Stimulated activated naive CD4-positive, alpha-beta T cell treated with Interleukin-2 at 50 U/mL for 16 hours (primary cell): ENCODE measurements around the gene THUMPD2.

Source experiments
- DNase-seq: peaks from one replicate; lab custom pipeline; 2025; lab: John Stamatoyannopoulos, UW

Gene THUMPD2

GRCh38 chr2:39717067-39717466 lies 62.0 kb downstream of the THUMPD2 start:
- no peak for DNase-seq

DNA sequence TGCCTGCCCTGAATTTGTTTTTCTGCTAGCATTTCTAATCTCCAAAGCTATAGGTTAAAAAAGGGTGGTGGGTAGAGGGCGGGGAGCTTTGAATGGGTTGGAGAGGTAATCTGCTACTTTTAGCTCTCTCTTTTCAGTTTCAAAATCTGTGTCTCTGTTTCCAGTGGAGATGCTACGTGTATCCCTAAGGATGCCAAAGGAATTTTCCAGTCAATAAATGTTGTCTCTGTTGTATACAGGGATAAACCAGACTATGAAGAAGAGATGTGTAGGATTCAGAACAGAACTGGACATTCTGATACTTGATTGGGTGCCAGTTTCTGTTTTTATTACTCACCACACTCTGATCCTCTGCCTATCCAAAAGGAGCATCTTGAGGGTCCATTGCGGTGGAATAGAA lies 63.2 kb downstream of the THUMPD2 start:
- no peak for DNase-seq

DNA sequence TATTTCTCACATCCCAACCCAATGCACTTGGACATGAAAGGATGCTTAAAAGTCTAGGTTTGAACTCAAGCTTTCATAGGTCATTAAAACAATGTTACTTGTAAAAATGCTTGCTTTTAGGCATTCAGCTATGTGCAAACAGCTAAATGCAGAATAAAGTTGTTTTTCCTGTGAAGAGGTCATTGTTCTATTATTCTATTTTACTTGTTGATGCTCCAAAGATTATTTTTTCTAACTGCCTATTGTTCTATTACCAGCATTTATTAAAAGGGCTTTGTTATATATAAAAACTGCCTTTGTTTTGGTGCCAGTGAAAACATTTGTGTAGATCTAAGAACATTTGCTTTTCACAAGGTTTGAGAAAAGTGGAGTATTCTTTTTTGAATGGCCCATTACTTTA lies 64.0 kb downstream of the THUMPD2 start:
- DNase-seq = no peak

- no peak for DNase-seq
These were observed 66.1 kb downstream of the THUMPD2 start for GRCh38 chr2:39712953-39713352.

DNA sequence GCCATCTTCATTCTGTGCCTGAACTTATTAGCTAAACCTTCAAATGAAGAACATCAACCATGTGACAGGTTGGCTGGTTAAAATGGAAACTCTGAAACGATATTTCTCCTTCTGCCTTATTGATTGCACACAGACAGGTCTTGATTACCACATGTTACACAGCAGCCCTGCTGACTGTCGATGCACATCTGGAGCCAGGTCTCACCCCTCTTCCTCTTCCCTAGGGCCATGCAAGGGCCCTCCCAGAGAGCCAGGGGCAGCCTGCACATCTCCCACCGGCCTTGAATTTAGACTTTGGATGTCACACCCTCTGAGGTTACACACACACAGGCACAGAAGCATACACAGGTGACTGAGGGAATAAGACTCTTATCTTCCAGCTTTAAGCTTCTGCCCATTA lies 68.3 kb downstream of the THUMPD2 start:
- no peak for DNase-seq

- no peak for DNase-seq
These were observed 71.1 kb downstream of the THUMPD2 start for GRCh38 chr2:39708003-39708402.

DNA sequence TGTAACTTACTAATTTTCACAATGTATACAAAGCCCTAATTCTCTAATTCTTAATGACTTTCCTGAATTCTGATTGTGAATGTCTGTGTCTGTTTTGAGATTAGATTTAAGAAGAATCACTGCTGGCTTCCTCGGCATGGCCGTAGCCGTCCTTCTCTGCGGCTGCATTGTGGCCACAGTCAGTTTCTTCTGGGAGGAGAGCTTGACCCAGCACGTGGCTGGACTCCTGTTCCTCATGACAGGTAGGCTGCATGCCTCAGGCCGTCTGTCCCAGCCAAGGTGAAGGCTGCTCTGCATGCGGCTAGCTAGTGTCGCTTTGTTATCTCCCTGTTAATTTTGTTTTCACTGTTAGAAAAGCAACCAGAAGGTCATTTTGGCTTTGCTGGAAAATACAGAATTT lies 72.1 kb downstream of the THUMPD2 start:
- no peak for DNase-seq

DNA sequence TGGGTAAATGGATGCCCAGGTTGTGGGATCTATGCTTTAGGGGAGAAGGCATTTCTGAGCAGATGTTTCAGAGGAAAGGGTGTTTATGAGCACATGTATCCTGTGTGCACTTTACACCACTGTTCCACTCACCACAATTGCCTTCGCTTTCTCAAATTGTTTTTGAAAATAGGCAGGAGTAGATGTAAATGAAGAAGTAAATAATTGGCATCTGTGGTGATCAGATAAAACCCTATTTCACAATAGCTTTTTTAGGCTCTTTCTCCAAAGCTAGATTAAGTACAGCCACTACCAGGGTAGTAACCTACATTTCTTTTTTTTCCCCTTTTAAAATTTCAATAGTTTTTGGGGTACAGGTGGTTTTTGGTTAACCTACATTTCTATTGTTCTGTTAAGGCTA lies 72.7 kb downstream of the THUMPD2 start:
- DNase-seq = no peak

GRCh38 chr2:39705638-39706037 lies 73.4 kb downstream of the THUMPD2 start:
- no peak for DNase-seq

- DNase-seq = no peak
These were observed 74.5 kb downstream of the THUMPD2 start for GRCh38 chr2:39704540-39704939.

DNA sequence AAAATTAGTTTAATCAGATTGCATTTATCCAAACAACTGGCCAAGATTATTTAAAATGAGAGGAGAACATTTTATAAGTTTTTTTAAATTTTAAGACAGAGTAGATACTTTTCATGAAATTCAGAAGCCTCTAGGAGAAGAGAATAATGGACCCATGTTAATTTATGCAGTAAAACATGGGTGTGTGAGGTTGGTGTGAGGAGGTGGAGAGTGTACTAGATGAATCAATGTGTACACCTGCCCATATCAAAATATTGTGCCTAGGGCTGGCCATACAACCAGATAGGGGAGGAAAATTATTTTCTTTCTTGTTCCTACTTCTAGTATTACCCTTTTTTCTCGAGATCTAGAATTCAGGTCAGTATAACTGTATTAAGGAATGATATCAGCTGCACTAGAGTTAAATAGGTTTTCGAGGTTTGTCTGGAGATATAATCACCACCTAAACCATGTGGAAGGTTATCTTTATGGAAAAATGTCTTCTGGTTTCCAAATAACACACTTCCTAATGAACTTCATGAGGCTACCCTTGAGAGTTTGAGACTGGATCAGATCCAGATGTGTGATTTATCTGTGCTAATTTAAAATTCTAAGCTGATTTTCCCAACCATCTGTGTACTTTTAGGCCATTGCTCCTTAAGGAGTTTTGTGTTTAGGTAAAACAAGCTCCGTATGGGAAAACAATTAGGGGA lies 75.7 kb downstream of the THUMPD2 start:
- no peak for DNase-seq

DNA sequence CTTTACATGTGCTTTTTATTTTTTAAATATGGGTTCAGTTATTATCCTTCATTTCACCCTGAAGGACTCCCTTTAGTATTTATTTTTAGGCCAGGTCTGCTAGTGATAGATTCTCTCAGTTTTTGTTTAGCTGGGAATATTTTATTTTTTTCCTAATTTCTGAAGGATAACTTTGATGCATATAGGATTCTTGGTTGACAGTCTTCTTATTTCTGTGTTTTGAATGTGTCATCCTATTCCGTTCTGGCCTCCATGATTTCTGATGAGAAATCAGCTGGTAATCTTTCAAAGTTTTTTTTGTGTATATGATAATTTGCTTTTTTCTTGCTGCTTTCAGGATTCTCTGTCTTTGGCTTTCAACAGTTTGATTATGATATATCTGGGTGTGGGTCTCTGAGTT lies 77.9 kb downstream of the THUMPD2 start:
- DNase-seq = no peak

DNA sequence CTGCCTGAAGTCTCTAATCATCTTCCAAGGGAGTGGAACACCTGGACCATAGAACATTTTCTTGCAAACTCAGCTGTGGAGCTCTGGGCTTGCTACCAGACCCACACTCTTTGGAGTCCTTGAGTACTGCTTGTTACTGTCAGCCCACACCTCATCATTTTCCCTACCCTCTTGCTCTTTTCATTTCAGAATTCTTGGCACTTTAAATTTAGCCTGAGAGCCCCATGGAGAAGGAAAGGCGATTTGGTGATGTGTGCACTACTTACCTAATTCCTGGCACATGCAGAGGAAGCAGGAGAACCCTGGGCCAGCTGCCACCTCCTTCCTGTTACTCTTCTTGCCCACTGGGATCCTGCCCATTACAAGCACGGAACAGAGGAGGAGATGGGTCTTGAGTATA lies 81.6 kb downstream of the THUMPD2 start:
- no peak for DNase-seq

DNA sequence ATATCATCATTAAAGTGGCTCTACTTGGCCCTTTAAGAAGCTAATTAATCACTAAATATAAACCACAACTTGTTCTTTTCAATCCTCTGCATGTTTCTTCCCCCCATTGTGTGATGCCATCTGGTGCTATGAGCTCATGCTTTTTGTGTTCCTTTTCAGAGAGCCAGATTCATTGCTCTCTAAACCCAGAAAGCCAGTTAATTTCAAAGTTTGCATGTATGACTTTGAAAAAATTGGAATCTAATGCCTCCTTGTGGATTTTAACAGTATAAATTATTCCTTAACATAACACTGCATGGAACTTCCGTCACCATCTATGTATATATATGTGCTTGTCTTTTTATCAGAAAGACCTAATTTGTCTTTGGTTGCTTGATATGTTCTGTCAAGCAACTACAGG lies 82.2 kb downstream of the THUMPD2 start:
- DNase-seq = no peak

GRCh38 chr2:39696101-39696553 lies 82.9 kb downstream of the THUMPD2 start:
- DNase-seq = no peak

DNA sequence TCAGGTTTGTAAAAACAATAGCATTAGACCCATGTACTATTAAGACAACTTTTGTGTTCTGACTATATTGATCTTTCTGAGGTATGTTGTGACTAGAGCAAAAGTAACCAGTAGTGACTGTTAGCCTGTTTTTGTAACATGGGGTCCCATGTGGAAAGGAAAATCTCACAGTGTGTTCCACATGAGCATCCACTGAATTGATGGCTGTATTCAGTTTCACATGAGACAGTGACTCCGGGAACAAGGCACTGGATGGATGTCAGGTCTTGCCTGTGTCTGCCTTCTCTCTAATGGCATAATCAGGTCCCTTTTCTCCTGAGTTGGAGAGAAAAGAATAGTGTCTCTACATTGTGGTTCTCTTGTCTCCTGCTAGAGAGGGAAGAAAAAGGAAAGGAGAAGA lies 85.8 kb downstream of the THUMPD2 start:
- no peak for DNase-seq

DNA sequence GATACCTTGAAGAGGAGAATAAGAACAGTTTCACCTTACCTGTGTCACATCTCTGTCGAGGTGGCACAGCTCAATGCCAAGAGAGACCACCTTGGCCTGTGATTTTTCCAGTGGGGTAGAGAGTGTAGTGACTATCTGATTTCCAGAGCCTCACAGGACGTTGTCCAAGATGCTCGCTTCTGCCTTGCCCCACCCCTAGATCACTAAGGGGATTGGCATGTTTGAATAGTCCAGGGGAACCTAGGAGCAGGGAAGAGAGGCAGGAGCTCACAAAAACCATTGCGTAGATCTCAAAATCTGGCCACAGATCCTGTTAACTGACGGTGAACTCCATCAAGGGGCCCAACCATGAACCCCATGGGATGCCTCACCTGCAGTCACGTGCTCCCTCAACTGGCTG lies 89.2 kb downstream of the THUMPD2 start:
- DNase-seq = no peak

GRCh38 chr2:39689272-39689841 lies 89.7 kb downstream of the THUMPD2 start:
- no peak for DNase-seq

GRCh38 chr2:39688181-39688580 lies 90.9 kb downstream of the THUMPD2 start:
- no peak for DNase-seq

DNA sequence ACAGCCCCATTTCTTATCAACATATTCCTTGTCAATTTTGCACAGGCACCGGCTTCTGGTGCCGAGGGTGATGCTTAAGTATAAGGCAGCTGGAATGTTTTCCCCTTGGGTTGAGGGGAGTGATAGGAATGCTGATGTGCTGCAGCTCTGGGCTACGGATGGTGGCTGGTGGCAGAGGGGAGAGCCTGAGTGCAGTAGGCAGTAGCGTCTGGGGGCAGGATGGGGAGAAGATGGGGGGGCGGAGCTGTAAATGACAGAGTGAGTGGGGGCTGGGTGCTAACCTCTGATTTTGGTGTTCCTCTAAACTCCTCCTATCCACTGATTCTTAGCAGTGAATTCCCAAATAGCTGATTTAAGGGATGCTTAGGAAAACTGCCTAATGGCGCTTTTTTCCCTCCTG lies 92.6 kb downstream of the THUMPD2 start:
- DNase-seq = no peak
